Measurements from ENCODE around the gene ZNF229. TPM values are rescaled to one million over a fixed set of nuclear protein-coding genes. Genes with fewer than 3 reads are reported as not detected.
"Not testable (repeated sequence)": the region's sequence is repeated elsewhere in the genome, so short reads cannot be mapped to it uniquely, and the experiment has no call there.

Gene ZNF229
- total RNA-seq, 2 donors from 2014 or later, result 3.5 to 6.0 TPM

DNA sequence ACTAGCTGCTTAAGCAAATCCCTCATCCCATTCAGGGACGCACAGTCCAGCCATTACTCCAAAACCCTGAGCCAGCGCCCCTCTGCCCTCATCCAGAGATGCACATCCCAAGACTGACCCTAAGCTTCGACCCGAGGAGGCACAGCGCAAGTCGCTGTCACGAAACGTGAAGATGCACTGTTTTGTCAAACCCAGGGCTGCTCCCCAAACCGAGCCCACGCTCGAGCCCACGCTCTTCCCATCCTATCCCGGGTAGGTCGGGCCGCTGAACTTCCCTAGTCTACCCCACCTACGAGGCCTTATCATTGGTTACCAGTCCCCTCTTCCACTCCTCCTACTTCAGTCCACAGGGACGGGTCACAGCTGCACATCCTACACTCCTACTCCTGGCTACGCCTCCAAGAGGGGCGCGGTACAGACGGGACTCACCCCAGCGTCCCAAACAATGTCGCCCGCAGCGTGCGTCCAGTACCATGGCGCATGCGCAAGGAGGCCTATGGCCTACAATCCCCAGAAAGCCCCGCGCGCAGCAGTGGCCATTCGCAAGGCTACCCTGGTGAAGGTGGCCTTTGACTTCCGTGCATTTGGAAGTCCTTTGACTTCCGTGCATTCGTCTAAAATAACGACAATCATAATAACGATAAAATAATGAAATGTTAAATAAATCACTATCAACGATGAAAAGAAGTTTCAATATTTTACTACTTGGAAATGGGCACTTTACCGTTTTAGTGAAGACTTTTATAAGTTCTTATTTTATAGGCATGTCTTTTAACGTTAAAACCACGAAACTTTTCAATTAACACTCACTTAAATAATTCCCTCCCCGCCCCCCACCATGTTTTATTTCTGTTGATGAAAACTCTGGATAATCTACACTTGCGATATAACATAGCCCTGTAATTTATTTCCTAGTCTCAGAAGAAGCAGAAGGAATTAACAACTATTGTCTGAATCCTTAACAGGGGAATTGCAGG lies 46.8 kb downstream of the ZNF229 start, which contains the start of gene ZNF285:
Gene ZNF285, minus strand, starts transcription at position 470 of the 977 bp plus-strand sequence. CDS start 4,395 bp downstream, outside the sequence.
- peak; percentile 93 for DNase-seq (ENCODE audit: low spot score)
- H3K4me3 ChIP-seq, result peak within 1 kb of the TSS; percentile 53 to 62
- H3K9me3 ChIP-seq, result peaks cover 0 to 22% of the 10 kb centered on the region in 2 donors
- H3K36me3 ChIP-seq, result no peaks in the 10 kb centered on the region
- peak within 1 kb of the TSS; percentile 22 to 60 for H3K27ac ChIP-seq
- no peaks in the 10 kb centered on the region for H3K27me3 ChIP-seq
- no peaks in the 10 kb centered on the region for H3K4me1 ChIP-seq
- no peak for TF ChIP-seq CTCF (IDR thresholded peaks at IDR 0.05)

DNA sequence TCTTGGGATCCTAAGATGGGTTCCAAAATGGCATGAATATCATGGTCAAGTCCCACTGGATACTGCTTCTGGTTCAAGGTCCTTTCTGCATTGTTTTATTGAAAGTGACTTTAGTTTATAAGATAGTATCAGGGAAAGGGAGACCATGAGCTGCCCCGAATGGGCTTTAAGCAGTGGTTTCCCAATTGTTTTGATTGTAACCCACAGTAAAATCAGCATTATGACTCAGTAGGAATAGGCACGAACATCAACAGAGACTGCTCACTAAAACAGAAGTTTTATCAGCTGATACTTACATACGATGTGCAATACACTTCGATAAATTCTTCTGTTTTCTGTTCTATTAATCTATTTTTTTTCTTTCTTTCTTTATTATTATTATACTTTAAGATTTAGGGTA lies 59.0 kb downstream of the ZNF229 start:
- H3K4me3 ChIP-seq; H3K27me3 ChIP-seq; H3K4me1 ChIP-seq; DNase-seq (ENCODE audit: low spot score); H3K27ac ChIP-seq: not testable (repeated sequence)
- H3K9me3 ChIP-seq, result peaks cover 0 to 19% of the 10 kb centered on the region in 2 donors
- peaks cover 35% of the 10 kb centered on the region for H3K36me3 ChIP-seq

Other genes starting within 250 kb of the ZNF229 start
- 1 to 10 TPM; 6.6 to 6.9 TPM for gene ZNF227, start 235.9 kb downstream of the ZNF229 start, total RNA-seq
- gene ZNF233, start 188.6 kb downstream of the ZNF229 start, total RNA-seq, result 1 to 10 TPM; 3.8 to 5.2 TPM
- gene ZNF235, start 143.4 kb downstream of the ZNF229 start, total RNA-seq, result 1 to 10 TPM; 3.0 to 4.5 TPM
- gene ZNF112, start 91.8 kb downstream of the ZNF229 start, total RNA-seq, result 1 to 10 TPM; 3.2 to 6.9 TPM
- gene ZNF285, start 46.9 kb downstream of the ZNF229 start, total RNA-seq, result 1 to 10 TPM; 1.2 to 1.7 TPM
- gene ZNF180, start 52.0 kb upstream of the ZNF229 start, total RNA-seq, result 10 to 100 TPM in 1 of 2 donors, 1 to 10 TPM in 1; 2.9 to 12.2 TPM
- not detected for gene CEACAM20, start 81.2 kb upstream of the ZNF229 start, total RNA-seq
- not detected for gene IGSF23, start 165.1 kb upstream of the ZNF229 start, total RNA-seq
- gene PVR, start 195.4 kb upstream of the ZNF229 start, total RNA-seq, result 100 to 1,000 TPM in 1 of 2 donors, 10 to 100 TPM in 1; 72.4 to 104 TPM
- gene CEACAM19, start 223.0 kb upstream of the ZNF229 start, total RNA-seq, result 1 to 10 TPM; 2.3 to 3.1 TPM